22Rv1 (cell line): ENCODE data around the gene CRHR2.

Experiments
- H3K27ac ChIP-seq: fragments of 450-650 bp; 2 replicates; pipeline ENCODE4 v1.5.1; 2017
- ZFX ChIP-seq: fragments of 450-650 bp; IDR thresholded peaks from 2 replicates; pipeline ENCODE4 v1.6.1; 2017; ENCODE audit warnings: antibody characterized with exemption, borderline replicate concordance
- TF ChIP-seq, protein P1 (sequence below): fragments of 450-650 bp; IDR thresholded peaks from 2 replicates; pipeline ENCODE4 v1.5.1; 2017; ENCODE audit warnings: mild to moderate bottlenecking

Gene CRHR2

DNA sequence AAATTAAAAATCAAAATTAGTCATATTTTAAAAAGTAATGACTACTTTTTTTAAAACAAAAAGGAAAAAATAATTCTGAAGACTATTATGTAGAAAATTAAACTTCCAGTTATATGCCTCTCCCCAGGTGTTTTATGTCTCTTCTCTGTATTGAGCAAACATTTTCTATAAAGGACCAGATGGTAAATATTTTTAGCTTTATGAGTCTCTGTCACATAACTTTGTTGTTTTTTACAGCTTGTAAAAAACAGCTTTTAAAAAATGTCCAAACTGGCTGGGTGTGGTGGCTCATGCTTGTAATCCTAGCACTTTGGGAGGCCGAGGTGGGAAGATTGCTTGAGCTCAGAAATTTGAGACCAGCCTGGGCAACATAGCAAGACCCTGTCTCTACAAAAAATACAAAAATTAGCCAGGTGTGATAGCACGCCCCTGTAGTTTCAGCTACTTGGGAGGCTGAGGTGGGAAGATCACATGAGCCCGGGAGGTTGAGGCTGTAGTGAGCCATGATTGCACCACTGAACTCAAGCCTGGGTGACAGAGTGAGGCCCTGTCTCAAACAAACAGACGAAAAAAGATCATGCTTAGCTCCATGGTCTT, 64.1 kb downstream of the CRHR2 start:
- TF ChIP-seq ZFX, result no peak
- TF ChIP-seq, protein P1, sequence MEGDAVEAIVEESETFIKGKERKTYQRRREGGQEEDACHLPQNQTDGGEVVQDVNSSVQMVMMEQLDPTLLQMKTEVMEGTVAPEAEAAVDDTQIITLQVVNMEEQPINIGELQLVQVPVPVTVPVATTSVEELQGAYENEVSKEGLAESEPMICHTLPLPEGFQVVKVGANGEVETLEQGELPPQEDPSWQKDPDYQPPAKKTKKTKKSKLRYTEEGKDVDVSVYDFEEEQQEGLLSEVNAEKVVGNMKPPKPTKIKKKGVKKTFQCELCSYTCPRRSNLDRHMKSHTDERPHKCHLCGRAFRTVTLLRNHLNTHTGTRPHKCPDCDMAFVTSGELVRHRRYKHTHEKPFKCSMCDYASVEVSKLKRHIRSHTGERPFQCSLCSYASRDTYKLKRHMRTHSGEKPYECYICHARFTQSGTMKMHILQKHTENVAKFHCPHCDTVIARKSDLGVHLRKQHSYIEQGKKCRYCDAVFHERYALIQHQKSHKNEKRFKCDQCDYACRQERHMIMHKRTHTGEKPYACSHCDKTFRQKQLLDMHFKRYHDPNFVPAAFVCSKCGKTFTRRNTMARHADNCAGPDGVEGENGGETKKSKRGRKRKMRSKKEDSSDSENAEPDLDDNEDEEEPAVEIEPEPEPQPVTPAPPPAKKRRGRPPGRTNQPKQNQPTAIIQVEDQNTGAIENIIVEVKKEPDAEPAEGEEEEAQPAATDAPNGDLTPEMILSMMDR, result no peak

DNA sequence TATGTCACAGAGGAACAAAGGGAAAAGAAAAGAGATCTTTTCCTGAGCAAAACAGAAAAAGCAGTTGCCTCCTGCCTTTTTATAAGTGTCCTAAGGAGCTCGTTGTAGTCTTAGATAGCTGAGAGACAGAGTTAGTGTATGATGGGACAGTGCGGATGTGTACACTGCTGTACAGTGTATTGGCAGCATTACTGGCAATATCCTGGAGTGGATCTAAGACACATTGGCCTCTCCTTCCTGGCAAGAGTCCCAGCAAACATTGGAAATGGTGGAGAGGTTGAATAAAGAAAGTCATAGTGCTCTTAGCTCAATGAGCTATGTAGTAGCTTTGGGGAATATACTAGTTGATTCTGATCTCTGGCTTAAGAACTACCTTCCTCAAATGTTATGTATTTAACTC, 64.9 kb downstream of the CRHR2 start:
- TF ChIP-seq, protein P1, result no peak
- TF ChIP-seq ZFX, result no peak
- H3K27ac ChIP-seq, result peak overlapping the region; percentile 41

More for the DNA sequence above, 64.1 kb downstream of the CRHR2 start:
- peak overlapping the region; percentile 41 for H3K27ac ChIP-seq

DNA sequence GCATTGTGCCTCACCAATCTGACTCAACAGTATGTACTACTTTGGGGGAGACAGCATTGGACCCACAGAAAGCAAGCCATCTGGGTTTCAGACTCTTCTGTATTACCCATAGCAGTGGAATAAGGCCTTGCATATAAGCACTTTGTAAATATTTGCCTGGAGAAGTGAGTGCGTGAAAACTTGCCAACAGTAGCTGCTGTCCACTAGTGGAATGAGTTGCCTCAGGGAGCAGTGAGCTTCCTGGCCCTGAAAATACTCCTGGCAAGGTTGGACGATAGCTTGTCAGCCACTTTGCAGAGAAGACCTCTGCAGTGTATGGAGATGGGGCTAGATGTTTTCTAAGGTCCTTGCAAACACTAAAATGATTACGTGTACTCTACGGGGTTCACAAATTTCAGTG, 65.9 kb downstream of the CRHR2 start:
- H3K27ac ChIP-seq, result peak overlapping the region; percentile 41
- TF ChIP-seq, protein P1, result no peak
- TF ChIP-seq ZFX, result no peak

DNA sequence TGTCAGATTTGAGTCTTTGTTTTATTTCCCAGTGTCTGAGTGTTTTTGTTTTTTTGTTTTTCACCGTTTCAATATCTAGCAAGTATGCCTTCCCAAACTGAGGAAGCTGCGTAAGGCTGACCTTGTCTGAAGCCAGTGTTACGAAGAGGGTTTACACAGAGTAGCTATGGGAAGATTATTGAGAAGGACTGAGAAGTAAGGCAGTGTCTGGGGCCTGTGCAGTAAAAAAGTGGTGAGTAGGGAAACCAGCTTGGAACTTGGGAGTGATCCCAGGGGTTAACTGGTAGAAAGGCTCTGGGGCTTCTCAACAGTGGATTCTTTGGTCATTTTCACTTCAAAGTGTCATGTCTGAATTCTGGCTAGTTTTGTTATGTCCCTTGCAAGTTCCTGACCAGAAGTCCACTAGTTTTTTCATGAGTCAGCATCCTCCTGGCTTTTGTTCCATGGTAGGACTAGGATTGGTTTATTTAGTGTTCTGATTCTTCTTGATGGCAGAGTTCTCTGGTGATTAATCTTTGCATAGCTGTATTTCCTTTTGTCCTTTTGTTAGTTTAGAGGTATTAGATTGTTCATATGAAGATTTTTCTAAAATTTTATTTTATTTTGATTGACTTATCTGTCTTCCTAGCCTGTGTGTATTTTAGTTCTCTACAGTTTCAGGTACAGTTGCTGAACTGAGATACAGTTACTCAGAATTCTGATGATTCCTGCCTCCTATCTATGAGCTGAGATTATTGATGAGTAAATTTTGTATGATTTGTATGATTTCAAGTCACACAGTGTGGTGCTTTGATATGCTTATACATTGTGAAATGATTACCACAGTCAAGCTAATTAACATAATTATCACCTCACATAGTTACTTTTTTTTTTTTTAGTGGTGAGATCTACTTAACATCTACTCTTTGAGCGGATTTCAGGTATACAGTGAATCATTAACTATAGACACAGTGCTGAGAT, 68.6 kb downstream of the CRHR2 start:
- no peak overlapping the region for H3K27ac ChIP-seq
- TF ChIP-seq ZFX, result no peak
- TF ChIP-seq, protein P1, result no peak

DNA sequence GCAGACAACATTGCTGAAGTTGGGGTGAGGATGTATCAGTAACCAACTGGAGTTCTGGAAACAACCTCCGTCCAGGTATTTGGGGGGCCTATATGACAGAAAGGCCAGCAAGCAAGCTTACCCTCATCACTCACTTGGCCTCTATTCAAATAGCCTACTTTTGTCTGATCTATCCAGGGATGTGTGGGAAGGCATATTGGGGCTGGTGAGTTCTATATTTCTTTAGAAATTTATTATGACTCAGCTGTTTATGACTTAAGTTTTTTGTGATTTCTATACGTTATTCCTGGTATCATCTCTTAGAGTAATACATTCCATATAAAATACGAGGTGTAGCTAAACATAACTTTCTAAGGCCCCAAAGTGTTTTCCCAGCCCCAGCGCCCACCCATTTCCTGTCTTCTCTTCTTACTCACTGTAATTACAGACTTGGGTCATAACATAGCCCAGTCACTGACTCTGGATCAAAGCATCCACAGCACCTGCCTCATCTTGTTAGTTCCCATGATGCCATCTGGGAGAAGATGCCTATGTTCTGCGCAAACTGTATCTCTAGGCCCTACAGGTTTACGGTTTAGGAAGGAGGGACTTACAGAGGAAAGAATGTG, 69.5 kb downstream of the CRHR2 start:
- H3K27ac ChIP-seq, result no peak overlapping the region
- no peak for TF ChIP-seq ZFX
- TF ChIP-seq, protein P1, result no peak

- TF ChIP-seq, protein P1, result no peak
- TF ChIP-seq ZFX, result no peak
- no peak overlapping the region for H3K27ac ChIP-seq
Observed at GRCh38 chr7:30605832-30606231, 76.4 kb downstream of the CRHR2 start.
